PC-3 (cell line): Measurements from ENCODE around the gene PRM3. TPM values are rescaled to one million over a fixed set of nuclear protein-coding genes. Genes with fewer than 3 reads are reported as not detected.

ENCODE experiments used
- ATAC-seq: fragments of 200-7000 bp; cut with Tn5 transposase; 2 replicates; pipeline ENCODE4 v1.9.1; 2020; ENCODE audit warnings: mild to moderate bottlenecking, moderate library complexity
- BruUV-seq: library from RNA; stranded (reverse); fragments of 400-500 nt; replicated peaks from 2 replicates; lab custom pipeline; 2021; lab: Mats Ljungman, UMichigan
- CTCF ChIA-PET: fragments of 300-600 bp; sonication (Branson Sonifier 250); formaldehyde crosslinking; loops from one replicate; lab custom pipeline; 2022; ENCODE audit warnings: antibody characterized with exemption; lab: Charles Lee
- POLR2A ChIA-PET: fragments of 300-600 bp; sonication (Branson Sonifier 250); formaldehyde crosslinking; loops from one replicate; lab custom pipeline; 2022; ENCODE audit warnings: antibody characterized with exemption; ENCODE audit not compliant: unreplicated experiment; lab: Charles Lee
- DNase-seq: peaks from one replicate; pipeline ENCODE4 v3.0.0-alpha.2; 2015
- H2AFZ ChIP-seq: fragments of 300-600 bp; sonication (generic); 2 replicates; pipeline ENCODE4 v1.6.0; 2016; ENCODE audit warnings: antibody characterized with exemption, low read length
- H3F3A ChIP-seq: fragments of 300-600 bp; sonication (generic); one replicate; pipeline ENCODE4 v1.6.0; 2017; ENCODE audit warnings: antibody characterized with exemption, low read length, control low read depth, mild to moderate bottlenecking; ENCODE audit not compliant: unreplicated experiment
- H3K27ac ChIP-seq: fragments of 300-600 bp; sonication (generic); 2 replicates; pipeline ENCODE4 v1.5.1; 2016; ENCODE audit warnings: mild to moderate bottlenecking, low read length
- H3K27me3 ChIP-seq: fragments of 300-600 bp; sonication (generic); 2 replicates; pipeline ENCODE4 v1.6.1; 2016; ENCODE audit warnings: low read length, mixed read lengths
- H3K36me3 ChIP-seq: fragments of 300-600 bp; sonication (generic); 2 replicates; pipeline ENCODE4 v1.6.1; 2016; ENCODE audit warnings: low read depth, mixed run types, low read length, mixed read lengths
- H3K4me1 ChIP-seq: fragments of 300-600 bp; sonication (generic); 2 replicates; pipeline ENCODE4 v1.5.1; 2016; ENCODE audit warnings: low read length; ENCODE audit not compliant: insufficient read depth
- H3K4me2 ChIP-seq: fragments of 300-600 bp; sonication (generic); 2 replicates; pipeline ENCODE4 v1.6.0; 2016; ENCODE audit warnings: low read length
- H3K4me3 ChIP-seq: fragments of 300-600 bp; sonication (generic); 2 replicates; pipeline ENCODE4 v1.5.1; 2016; ENCODE audit warnings: mild to moderate bottlenecking, low read length, mixed read lengths
- H3K79me2 ChIP-seq: fragments of 300-600 bp; sonication (generic); 2 replicates; pipeline ENCODE4 v1.6.1; 2017; ENCODE audit warnings: low read length, mixed read lengths
- H3K9ac ChIP-seq: fragments of 300-600 bp; sonication (generic); 2 replicates; pipeline ENCODE4 v1.6.0; 2016; ENCODE audit warnings: mild to moderate bottlenecking, low read length
- H3K9me2 ChIP-seq: fragments of 300-600 bp; sonication (generic); replicated peaks from 2 replicates; pipeline ENCODE4 v1.6.1; 2016; ENCODE audit warnings: mixed run types, low read length, mixed read lengths
- H3K9me3 ChIP-seq: fragments of 300-600 bp; sonication (generic); 2 replicates; pipeline ENCODE4 v1.6.1; 2016; ENCODE audit warnings: low read length, mixed read lengths
- H4K20me1 ChIP-seq: fragments of 300-600 bp; sonication (generic); 2 replicates; pipeline ENCODE4 v1.6.1; 2016; ENCODE audit warnings: low read length, mixed read lengths
- CTCF ChIP-seq: fragments of 300-600 bp; sonication (generic); conservative IDR thresholded peaks from 2 replicates; pipeline ENCODE4 v1.5.1; 2017; ENCODE audit warnings: antibody characterized with exemption, low read depth, mild to moderate bottlenecking, low read length
- EZH2 ChIP-seq: fragments of 300-600 bp; sonication (generic); IDR thresholded peaks from one replicate; pipeline ENCODE4 v1.6.1; 2017; ENCODE audit warnings: antibody characterized with exemption, mild to moderate bottlenecking, low read length; ENCODE audit not compliant: unreplicated experiment
- EZH2phosphoT487 ChIP-seq: fragments of 300-600 bp; sonication (generic); IDR thresholded peaks from 2 replicates; pipeline ENCODE4 v1.6.1; 2018; ENCODE audit warnings: mild to moderate bottlenecking, antibody characterized with exemption, low read length, borderline replicate concordance
- intact Hi-C: fragments of 100-400 bp; cut with micrococcal nuclease; formaldehyde crosslinking; loops from 2 replicates; pipeline ENCODE4 v1.9.0; 2023
- total RNA-seq: library from RNA; depleted of rRNA; stranded (reverse); fragments of >200 nt; gene quantifications from 2 replicates; pipeline ENCODE4 v1.2.3, GENCODE V29; 2014

Gene PRM3
- total RNA-seq, 1 experiment from 2014 or later, result not detected

GRCh38 chr16:11297492-11298142 is 24.2 kb upstream of the PRM3 start:
- H3K4me3 ChIP-seq, result no peak overlapping the region
- intact Hi-C loops, result no loop called here
- ATAC-seq (peak; percentile 77), DNase-seq (no peak)
- H3K27ac ChIP-seq, result no peak overlapping the region
- no TSS peak for BruUV-seq
- H3K79me2 ChIP-seq, result no peaks in the 10 kb centered on the region
- H3K9me2 ChIP-seq, result no peaks in the 10 kb centered on the region
- peak overlapping the region; percentile 59 for H2AFZ ChIP-seq
- H3K4me2 ChIP-seq, result peak overlapping the region; percentile 49
- no peaks in the 10 kb centered on the region for H3K36me3 ChIP-seq
- TF ChIP-seq EZH2, result no peak
- TF ChIP-seq CTCF, result no peak
- no peak for TF ChIP-seq EZH2phosphoT487
- H3K4me1 ChIP-seq, result no peaks in the 10 kb centered on the region
- H3K9me3 ChIP-seq, result no peaks in the 10 kb centered on the region
- no peaks in the 10 kb centered on the region for H3F3A ChIP-seq
- H4K20me1 ChIP-seq, result no peaks in the 10 kb centered on the region
- H3K9ac ChIP-seq, result no peak overlapping the region
- CTCF ChIA-PET, result interaction anchor here (0.7 kb wide), 1 partner anchor 31 kb away, joined by 3 read pairs; no protein-coding TSS in a partner anchor
- POLR2A ChIA-PET, result interaction anchor here (0.6 kb wide), 1 partner anchor 66 kb away, joined by 3 read pairs; no protein-coding TSS in a partner anchor
- no peaks in the 10 kb centered on the region for H3K27me3 ChIP-seq

GRCh38 chr16:11296706-11297491 is 23.5 kb upstream of the PRM3 start:
- no peak for TF ChIP-seq EZH2phosphoT487
- no peak for TF ChIP-seq CTCF
- no peak for TF ChIP-seq EZH2
- intact Hi-C loops, result no loop called here
- no peaks in the 10 kb centered on the region for H4K20me1 ChIP-seq
- no peaks in the 10 kb centered on the region for H3F3A ChIP-seq
- H3K9me2 ChIP-seq, result no peaks in the 10 kb centered on the region
- H3K9me3 ChIP-seq, result no peaks in the 10 kb centered on the region
- no peak overlapping the region for H3K4me3 ChIP-seq
- DNase-seq (no peak), ATAC-seq (no peak)
- POLR2A ChIA-PET, result no interaction called here
- no peaks in the 10 kb centered on the region for H3K79me2 ChIP-seq
- H3K4me2 ChIP-seq, result peak overlapping the region; percentile 49
- no peak overlapping the region for H3K9ac ChIP-seq
- H2AFZ ChIP-seq, result peak overlapping the region; percentile 59
- H3K27ac ChIP-seq, result no peak overlapping the region
- BruUV-seq, result no TSS peak
- H3K36me3 ChIP-seq, result no peaks in the 10 kb centered on the region
- H3K27me3 ChIP-seq, result no peaks in the 10 kb centered on the region
- CTCF ChIA-PET, result interaction anchor here (0.7 kb wide), 1 partner anchor 30 kb away, joined by 3 read pairs; no protein-coding TSS in a partner anchor
- H3K4me1 ChIP-seq, result no peaks in the 10 kb centered on the region

GRCh38 chr16:11296351-11296705 is 22.9 kb upstream of the PRM3 start:
- H3F3A ChIP-seq, result no peaks in the 10 kb centered on the region
- DNase-seq (no peak), ATAC-seq (no peak)
- no peak overlapping the region for H3K4me3 ChIP-seq
- H3K9me2 ChIP-seq, result no peaks in the 10 kb centered on the region
- H2AFZ ChIP-seq, result no peak overlapping the region
- H4K20me1 ChIP-seq, result no peaks in the 10 kb centered on the region
- no peaks in the 10 kb centered on the region for H3K27me3 ChIP-seq
- no peak for TF ChIP-seq CTCF
- TF ChIP-seq EZH2, result no peak
- TF ChIP-seq EZH2phosphoT487, result no peak
- H3K9ac ChIP-seq, result no peak overlapping the region
- no peak overlapping the region for H3K4me2 ChIP-seq
- H3K9me3 ChIP-seq, result no peaks in the 10 kb centered on the region
- no peak overlapping the region for H3K27ac ChIP-seq
- intact Hi-C loops, result no loop called here
- no TSS peak for BruUV-seq
- ChIA-PET POLR2A (no interaction called here), CTCF (no interaction called here)
- no peaks in the 10 kb centered on the region for H3K36me3 ChIP-seq
- no peaks in the 10 kb centered on the region for H3K79me2 ChIP-seq
- no peaks in the 10 kb centered on the region for H3K4me1 ChIP-seq
